Measurements from ENCODE around the gene ATRX.

ATRX gene

DNA sequence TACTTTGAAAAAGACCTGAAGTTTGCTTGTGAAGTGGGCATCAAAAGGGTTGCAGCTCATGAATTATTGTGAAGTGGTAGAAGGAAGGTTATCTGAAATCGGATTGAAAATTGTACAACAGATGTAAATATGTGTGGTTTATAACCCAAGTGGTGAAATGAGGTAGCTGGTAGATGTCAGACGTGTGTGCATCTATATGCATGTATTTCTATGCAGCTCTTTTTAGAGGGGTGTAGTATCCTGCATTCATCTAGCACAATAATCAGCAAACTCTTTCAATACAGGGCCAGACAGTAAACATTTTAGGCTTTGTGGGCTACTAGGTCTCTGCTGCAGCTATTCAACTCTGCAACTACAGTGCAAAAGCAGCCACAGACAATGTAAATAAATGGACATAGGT lies 9.4 kb downstream of the ATRX start:
- TF ChIP-seq SIN3A (IDR thresholded peaks at IDR 0.05; ENCODE audit: borderline replicate concordance, insufficient read depth, low read length) = no peak
- no peak for TF ChIP-seq TAF1 (IDR thresholded peaks at IDR 0.05; ENCODE audit: borderline replicate concordance, insufficient read depth, low read length)
- TF ChIP-seq, protein P1, sequence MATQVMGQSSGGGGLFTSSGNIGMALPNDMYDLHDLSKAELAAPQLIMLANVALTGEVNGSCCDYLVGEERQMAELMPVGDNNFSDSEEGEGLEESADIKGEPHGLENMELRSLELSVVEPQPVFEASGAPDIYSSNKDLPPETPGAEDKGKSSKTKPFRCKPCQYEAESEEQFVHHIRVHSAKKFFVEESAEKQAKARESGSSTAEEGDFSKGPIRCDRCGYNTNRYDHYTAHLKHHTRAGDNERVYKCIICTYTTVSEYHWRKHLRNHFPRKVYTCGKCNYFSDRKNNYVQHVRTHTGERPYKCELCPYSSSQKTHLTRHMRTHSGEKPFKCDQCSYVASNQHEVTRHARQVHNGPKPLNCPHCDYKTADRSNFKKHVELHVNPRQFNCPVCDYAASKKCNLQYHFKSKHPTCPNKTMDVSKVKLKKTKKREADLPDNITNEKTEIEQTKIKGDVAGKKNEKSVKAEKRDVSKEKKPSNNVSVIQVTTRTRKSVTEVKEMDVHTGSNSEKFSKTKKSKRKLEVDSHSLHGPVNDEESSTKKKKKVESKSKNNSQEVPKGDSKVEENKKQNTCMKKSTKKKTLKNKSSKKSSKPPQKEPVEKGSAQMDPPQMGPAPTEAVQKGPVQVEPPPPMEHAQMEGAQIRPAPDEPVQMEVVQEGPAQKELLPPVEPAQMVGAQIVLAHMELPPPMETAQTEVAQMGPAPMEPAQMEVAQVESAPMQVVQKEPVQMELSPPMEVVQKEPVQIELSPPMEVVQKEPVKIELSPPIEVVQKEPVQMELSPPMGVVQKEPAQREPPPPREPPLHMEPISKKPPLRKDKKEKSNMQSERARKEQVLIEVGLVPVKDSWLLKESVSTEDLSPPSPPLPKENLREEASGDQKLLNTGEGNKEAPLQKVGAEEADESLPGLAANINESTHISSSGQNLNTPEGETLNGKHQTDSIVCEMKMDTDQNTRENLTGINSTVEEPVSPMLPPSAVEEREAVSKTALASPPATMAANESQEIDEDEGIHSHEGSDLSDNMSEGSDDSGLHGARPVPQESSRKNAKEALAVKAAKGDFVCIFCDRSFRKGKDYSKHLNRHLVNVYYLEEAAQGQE (IDR thresholded peaks at IDR 0.05; ENCODE audit: insufficient read depth in 1 of 2, low read depth in 2 of 2, low read length in 2 of 2) = no peak
- no peak for TF ChIP-seq FOXP2 (optimal IDR thresholded peaks at IDR 0.05; ENCODE audit: borderline replicate concordance, extremely low read depth, extremely low read length, insufficient read depth)
- no peak for TF ChIP-seq POLR2AphosphoS5 (IDR thresholded peaks at IDR 0.05; ENCODE audit: low read depth, low read length)

DNA sequence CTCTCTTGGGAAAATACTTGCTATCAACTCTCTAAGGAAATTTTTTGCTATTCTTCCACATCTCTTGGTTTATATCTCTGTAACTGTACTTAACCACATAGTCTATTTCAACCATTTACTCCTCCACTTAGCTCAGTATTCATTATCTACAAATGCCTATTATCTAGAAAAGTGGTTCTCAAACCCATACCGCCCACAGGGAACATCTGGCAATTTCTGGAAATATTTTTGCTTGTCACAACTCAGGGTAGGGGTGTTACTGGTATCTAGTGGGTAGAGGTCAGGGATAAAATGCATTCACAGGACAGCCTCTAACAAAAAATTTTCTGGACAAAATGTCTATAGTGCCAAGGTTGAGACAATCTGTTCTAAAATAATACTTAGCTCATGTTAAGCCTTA lies 14.4 kb downstream of the ATRX start:
- no peak for TF ChIP-seq POLR2AphosphoS5 (IDR thresholded peaks at IDR 0.05; ENCODE audit: low read depth, low read length)
- no peak for TF ChIP-seq SIN3A (IDR thresholded peaks at IDR 0.05; ENCODE audit: borderline replicate concordance, insufficient read depth, low read length)
- no peak for TF ChIP-seq TAF1 (IDR thresholded peaks at IDR 0.05; ENCODE audit: borderline replicate concordance, insufficient read depth, low read length)
- no peak for TF ChIP-seq FOXP2 (optimal IDR thresholded peaks at IDR 0.05; ENCODE audit: borderline replicate concordance, extremely low read depth, extremely low read length, insufficient read depth)
- TF ChIP-seq, protein P1 (IDR thresholded peaks at IDR 0.05; ENCODE audit: insufficient read depth in 1 of 2, low read depth in 2 of 2, low read length in 2 of 2) = no peak

DNA sequence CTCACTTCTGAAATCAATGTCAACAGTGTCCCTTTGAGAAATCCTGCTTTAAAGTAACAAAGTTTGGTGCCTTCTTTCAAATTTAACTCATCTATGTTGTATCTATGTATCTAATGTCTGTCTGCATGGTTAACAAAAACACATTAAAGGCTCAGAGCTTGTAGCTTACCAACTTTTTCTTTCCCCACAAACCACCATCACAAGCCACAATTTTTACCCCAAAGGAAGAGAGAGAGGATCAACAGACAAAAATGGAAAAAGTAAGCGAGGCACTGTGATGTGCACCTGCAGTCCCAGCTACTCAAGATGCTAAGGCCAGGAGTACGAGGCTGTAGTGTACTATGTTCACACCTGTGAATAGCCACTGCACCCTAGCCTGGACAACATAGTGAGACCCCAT lies 17.2 kb downstream of the ATRX start:
- no peak for TF ChIP-seq FOXP2 (optimal IDR thresholded peaks at IDR 0.05; ENCODE audit: borderline replicate concordance, extremely low read depth, extremely low read length, insufficient read depth)
- TF ChIP-seq, protein P1 (IDR thresholded peaks at IDR 0.05; ENCODE audit: insufficient read depth in 1 of 2, low read depth in 2 of 2, low read length in 2 of 2) = no peak
- TF ChIP-seq SIN3A (IDR thresholded peaks at IDR 0.05; ENCODE audit: borderline replicate concordance, insufficient read depth, low read length) = no peak
- TF ChIP-seq POLR2AphosphoS5 (IDR thresholded peaks at IDR 0.05; ENCODE audit: low read depth, low read length) = no peak
- no peak for TF ChIP-seq TAF1 (IDR thresholded peaks at IDR 0.05; ENCODE audit: borderline replicate concordance, insufficient read depth, low read length)

DNA sequence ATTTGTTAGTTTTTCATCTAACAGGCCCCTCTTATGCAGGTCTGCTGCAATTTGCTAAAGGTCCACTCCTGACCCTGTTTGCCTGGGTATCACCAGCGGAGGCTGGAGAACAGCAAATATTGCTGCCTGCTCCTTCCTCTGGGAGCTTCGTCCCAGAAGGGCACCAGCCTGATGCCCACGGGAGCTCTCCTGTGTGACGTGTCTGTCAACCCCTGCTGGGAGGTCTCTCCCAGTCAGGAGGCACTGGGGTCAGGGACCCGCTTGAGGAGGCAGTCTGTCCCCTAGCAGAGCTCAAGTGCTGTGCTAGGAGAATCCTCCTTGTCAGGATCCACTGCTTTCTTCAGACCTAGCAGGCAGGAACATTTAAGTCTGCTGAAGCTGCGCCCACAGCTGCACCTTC lies 30.5 kb downstream of the ATRX start:
- TF ChIP-seq POLR2AphosphoS5 (IDR thresholded peaks at IDR 0.05; ENCODE audit: low read depth, low read length) (no peak), SIN3A (IDR thresholded peaks at IDR 0.05; ENCODE audit: borderline replicate concordance, insufficient read depth, low read length) (no peak), TAF1 (IDR thresholded peaks at IDR 0.05; ENCODE audit: borderline replicate concordance, insufficient read depth, low read length) (no peak), FOXP2 (optimal IDR thresholded peaks at IDR 0.05; ENCODE audit: borderline replicate concordance, extremely low read depth, extremely low read length, insufficient read depth) (no peak)
- TF ChIP-seq, protein P1 (IDR thresholded peaks at IDR 0.05; ENCODE audit: insufficient read depth in 1 of 2, low read depth in 2 of 2, low read length in 2 of 2) = no peak

DNA sequence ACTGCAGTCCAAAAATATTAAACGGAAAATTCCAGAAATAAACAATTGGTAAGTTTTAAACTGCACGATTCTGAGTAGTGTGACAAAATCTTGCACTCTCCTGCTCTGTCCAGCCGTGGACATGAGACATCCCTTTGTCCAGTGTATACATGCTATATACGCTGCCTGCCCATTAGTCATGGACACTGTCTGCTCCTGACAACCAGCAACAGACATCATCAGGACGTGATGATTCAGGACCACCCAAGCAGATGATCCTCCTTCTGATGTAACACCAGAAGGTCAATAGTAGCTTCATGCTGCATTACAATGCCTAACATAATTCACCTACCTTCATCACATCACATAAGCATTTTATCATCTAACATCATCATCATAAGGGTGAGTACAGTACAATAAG lies 36.3 kb downstream of the ATRX start:
- TF ChIP-seq FOXP2 (optimal IDR thresholded peaks at IDR 0.05; ENCODE audit: borderline replicate concordance, extremely low read depth, extremely low read length, insufficient read depth) = peak; percentile 43
- TF ChIP-seq POLR2AphosphoS5 (IDR thresholded peaks at IDR 0.05; ENCODE audit: low read depth, low read length) = no peak
- no peak for TF ChIP-seq TAF1 (IDR thresholded peaks at IDR 0.05; ENCODE audit: borderline replicate concordance, insufficient read depth, low read length)
- TF ChIP-seq, protein P1 (IDR thresholded peaks at IDR 0.05; ENCODE audit: insufficient read depth in 1 of 2, low read depth in 2 of 2, low read length in 2 of 2) = no peak
- no peak for TF ChIP-seq SIN3A (IDR thresholded peaks at IDR 0.05; ENCODE audit: borderline replicate concordance, insufficient read depth, low read length)

Measured in PFSK-1 (cell line).